NOMO-1 (cell line): Measurements from ENCODE around the gene KMT2E.
"Not testable (repeated sequence)": the region's sequence is repeated elsewhere in the genome, so short reads cannot be mapped to it uniquely, and the experiment has no call there.

Experiments
- DNase-seq, 2 experiments: peaks; one replicate each; lab custom pipeline; 2025; ENCODE audit not compliant: unreplicated experiment in 2 of 2; lab: John Stamatoyannopoulos, UW

Gene KMT2E

GRCh38 chr7:104981672-104982037, 32.4 kb upstream of the KMT2E start:
- DNase-seq, result no peak

- DNase-seq, result no peak
These were observed 31.5 kb upstream of the KMT2E start for GRCh38 chr7:104982308-104983075.

GRCh38 chr7:104983076-104983577, 30.9 kb upstream of the KMT2E start:
- DNase-seq, result no peak

- peak; percentile 63 to 72 for DNase-seq
These were observed 30.1 kb upstream of the KMT2E start for GRCh38 chr7:104983578-104984539.

- no peak for DNase-seq
These were observed 29.3 kb upstream of the KMT2E start for GRCh38 chr7:104984585-104985258.

GRCh38 chr7:104985259-104985617, 28.8 kb upstream of the KMT2E start:
- no peak for DNase-seq

- no peak for DNase-seq
These were observed 27.3 kb upstream of the KMT2E start for GRCh38 chr7:104986628-104987259.

- DNase-seq, result not testable (repeated sequence)
These were observed 26.6 kb upstream of the KMT2E start for GRCh38 chr7:104987403-104987802.

- DNase-seq, result no peak
These were observed 23.0 kb upstream of the KMT2E start for GRCh38 chr7:104990983-104991382.

- no peak for DNase-seq
These were observed 21.7 kb upstream of the KMT2E start for GRCh38 chr7:104992306-104992705.

- DNase-seq, result no peak
These were observed 20.7 kb upstream of the KMT2E start for GRCh38 chr7:104993217-104993862.

GRCh38 chr7:104998040-104998752, 15.8 kb upstream of the KMT2E start:
- DNase-seq, result no peak

- no peak for DNase-seq
These were observed 13.8 kb upstream of the KMT2E start for GRCh38 chr7:105000200-105000599.

- DNase-seq, result no peak
These were observed 13.1 kb upstream of the KMT2E start for GRCh38 chr7:105000927-105001336.

GRCh38 chr7:105001652-105002184, 12.3 kb upstream of the KMT2E start:
- no peak for DNase-seq

- no peak for DNase-seq
These were observed 10.7 kb upstream of the KMT2E start for GRCh38 chr7:105003275-105003674.

GRCh38 chr7:105003872-105004510, 10.0 kb upstream of the KMT2E start:
- DNase-seq, result no peak

GRCh38 chr7:105005006-105005405, 9.0 kb upstream of the KMT2E start:
- not testable (repeated sequence) for DNase-seq

- not testable (repeated sequence) for DNase-seq
These were observed 8.5 kb upstream of the KMT2E start for GRCh38 chr7:105005486-105005885.
